CD4-positive, alpha-beta T cell treated with Interleukin-15 for 4 hours (primary cell): ENCODE data around the gene PITPNM3.

Experiments
- DNase-seq: peaks from one replicate; pipeline ENCODE4 v3.0.0-alpha.2; 2020; ENCODE audit warnings: low spot score

The PITPNM3 gene

GRCh38 chr17:6526362-6527152, 29.8 kb downstream of the PITPNM3 start:
- DNase-seq: no peak

GRCh38 chr17:6525731-6526130, 30.6 kb downstream of the PITPNM3 start:
- no peak for DNase-seq

- no peak for DNase-seq
These were observed 31.2 kb downstream of the PITPNM3 start for GRCh38 chr17:6525141-6525540.

GRCh38 chr17:6524520-6524919, 31.8 kb downstream of the PITPNM3 start:
- no peak for DNase-seq

- no peak for DNase-seq
These were observed 32.5 kb downstream of the PITPNM3 start for GRCh38 chr17:6523809-6524355.

- DNase-seq: no peak
These were observed 33.0 kb downstream of the PITPNM3 start for GRCh38 chr17:6523330-6523729.

GRCh38 chr17:6521586-6521985, 34.8 kb downstream of the PITPNM3 start:
- DNase-seq: no peak

GRCh38 chr17:6517062-6517461, 39.3 kb downstream of the PITPNM3 start:
- no peak for DNase-seq

- no peak for DNase-seq
These were observed 42.0 kb downstream of the PITPNM3 start for GRCh38 chr17:6514371-6514770.

GRCh38 chr17:6512552-6512951, 43.8 kb downstream of the PITPNM3 start:
- no peak for DNase-seq

- no peak for DNase-seq
These were observed 45.9 kb downstream of the PITPNM3 start for GRCh38 chr17:6510321-6510977.

GRCh38 chr17:6509921-6510320, 46.4 kb downstream of the PITPNM3 start:
- DNase-seq: no peak

GRCh38 chr17:6509031-6509771, 47.2 kb downstream of the PITPNM3 start:
- no peak for DNase-seq

- DNase-seq: no peak
These were observed 47.8 kb downstream of the PITPNM3 start for GRCh38 chr17:6508519-6509030.

GRCh38 chr17:6508016-6508415, 48.3 kb downstream of the PITPNM3 start:
- DNase-seq: no peak

- no peak for DNase-seq
These were observed 48.8 kb downstream of the PITPNM3 start for GRCh38 chr17:6507535-6507934.

GRCh38 chr17:6506679-6507231, 49.6 kb downstream of the PITPNM3 start:
- no peak for DNase-seq

- no peak for DNase-seq
These were observed 50.8 kb downstream of the PITPNM3 start for GRCh38 chr17:6505425-6506142.

- DNase-seq: no peak
These were observed 52.6 kb downstream of the PITPNM3 start for GRCh38 chr17:6503641-6504195.

GRCh38 chr17:6502871-6503509, 53.4 kb downstream of the PITPNM3 start:
- no peak for DNase-seq

GRCh38 chr17:6502142-6502541, 54.2 kb downstream of the PITPNM3 start:
- DNase-seq: no peak
